22Rv1 (cell line): Measurements from ENCODE around the gene PLCB4.

Experiments
- H3K27ac ChIP-seq: fragments of 450-650 bp; 2 replicates; pipeline ENCODE4 v1.5.1; 2017
- CTCF ChIP-seq: fragments of 450-650 bp; IDR thresholded peaks from 2 replicates; pipeline ENCODE4 v1.5.1; 2017; ENCODE audit warnings: mild to moderate bottlenecking
- ZFX ChIP-seq: fragments of 450-650 bp; IDR thresholded peaks from 2 replicates; pipeline ENCODE4 v1.6.1; 2017; ENCODE audit warnings: antibody characterized with exemption, borderline replicate concordance

The PLCB4 gene

GRCh38 chr20:9488063-9488462, 419.2 kb downstream of the PLCB4 start:
- no peak overlapping the region for H3K27ac ChIP-seq
- TF ChIP-seq ZFX (no peak), CTCF (no peak)

- no peak overlapping the region for H3K27ac ChIP-seq
- no peak for TF ChIP-seq ZFX
- TF ChIP-seq CTCF, result no peak
Observed at GRCh38 chr20:9490161-9490560, 421.3 kb downstream of the PLCB4 start.

GRCh38 chr20:9490631-9491030, 421.7 kb downstream of the PLCB4 start:
- TF ChIP-seq CTCF (no peak), ZFX (no peak)

GRCh38 chr20:9491324-9491723, 422.4 kb downstream of the PLCB4 start:
- no peak overlapping the region for H3K27ac ChIP-seq
- TF ChIP-seq CTCF (no peak), ZFX (no peak)

More at GRCh38 chr20:9490631-9491030, 421.7 kb downstream of the PLCB4 start:
- no peak overlapping the region for H3K27ac ChIP-seq

- TF ChIP-seq ZFX, result no peak
- H3K27ac ChIP-seq, result no peak overlapping the region
Observed at GRCh38 chr20:9492067-9492466, 423.2 kb downstream of the PLCB4 start.

GRCh38 chr20:9493803-9494202, 424.9 kb downstream of the PLCB4 start:
- TF ChIP-seq CTCF (no peak), ZFX (no peak)
- H3K27ac ChIP-seq, result no peak overlapping the region

- TF ChIP-seq CTCF (no peak), ZFX (no peak)
- H3K27ac ChIP-seq, result no peak overlapping the region
Observed at GRCh38 chr20:9495701-9496100, 426.8 kb downstream of the PLCB4 start.

GRCh38 chr20:9496155-9496554, 427.3 kb downstream of the PLCB4 start:
- no peak overlapping the region for H3K27ac ChIP-seq
- no peak for TF ChIP-seq CTCF
- TF ChIP-seq ZFX, result no peak
